HCT116 (cell line): ENCODE results near the gene DBR1. TPM values are rescaled to one million over a fixed set of nuclear protein-coding genes. Genes with fewer than 3 reads are reported as not detected.

Experiments used
- ATAC-seq: fragments of 200-7000 bp; cut with Tn5 transposase; 2 replicates; pipeline ENCODE4 v1.9.1; 2020; ENCODE audit warnings: mild to moderate bottlenecking, moderate library complexity
- BruUV-seq: library from RNA; stranded (reverse); fragments of 400-500 nt; replicated peaks from 2 replicates; lab custom pipeline; 2021; lab: Mats Ljungman, UMichigan
- CTCF ChIA-PET: fragments of 300-600 bp; sonication (Branson Sonifier 250); formaldehyde crosslinking; loops from one replicate; lab custom pipeline; 2021; ENCODE audit warnings: antibody characterized with exemption; lab: Charles Lee
- POLR2A ChIA-PET: fragments of 300-600, 350-600 bp; sonication (Branson Sonifier 250); formaldehyde crosslinking; loops from one replicate; lab custom pipeline; 2021; ENCODE audit warnings: antibody characterized with exemption; lab: Charles Lee
- RAD21 ChIA-PET, 2 experiments: fragments of 300-600 bp; sonication (Branson Sonifier 250); formaldehyde crosslinking; loops; one replicate each; lab custom pipeline; 2023; ENCODE audit warnings: low total read pairs in 2 of 2; ENCODE audit not compliant: uncharacterized antibody in 2 of 2, unreplicated experiment in 2 of 2, low non-redundant PET in 1 of 2; lab: Charles Lee
- DNase-seq: peaks from one replicate; pipeline ENCODE4 v3.0.0-alpha.2; 2010; ENCODE audit warnings: low read depth, low spot score
- H2AFZ ChIP-seq: fragments of 200-600 bp; shearing (Covaris generic), sonication (generic); 2 replicates; pipeline ENCODE4 v1.6.1; 2017; ENCODE audit warnings: low read depth, mixed run types, mixed read lengths, antibody characterized with exemption, low read length; ENCODE audit not compliant: poor library complexity, severe bottlenecking
- H3K27ac ChIP-seq: 2 replicates; pipeline ENCODE4 v1.5.1; 2012; ENCODE audit warnings: low read depth, low read length
- H3K27me3 ChIP-seq: fragments of 200-600 bp; sonication (generic); 2 replicates; pipeline ENCODE4 v1.6.1; 2016; ENCODE audit warnings: mixed run types, low read length, mixed read lengths; ENCODE audit not compliant: insufficient read depth
- H3K36me3 ChIP-seq, 2 experiments: fragments of 200-500 bp in 1 of 2; fragments of 200-600 bp in 1 of 2; sonication (Bioruptor generic) in 1 of 2; sonication (generic) in 1 of 2; 2 replicates each; pipeline versions ENCODE4 v1.5.1 to v1.6.1; 2014 to 2016; ENCODE audit warnings: low read length in 2 of 2, inconsistent platforms in 1 of 2, mixed read lengths in 1 of 2, mixed run types in 1 of 2; ENCODE audit not compliant: insufficient read depth in 2 of 2, control insufficient read depth in 1 of 2
- H3K4me1 ChIP-seq, 2 experiments: fragments of 200-600 bp in 1 of 2; sonication (generic) in 1 of 2; 2 replicates each; pipeline versions ENCODE4 v1.5.1 to v1.6.1; 2012 to 2017; ENCODE audit warnings: low read length in 2 of 2, inconsistent platforms in 1 of 2, mild to moderate bottlenecking in 1 of 2, mixed read lengths in 1 of 2, mixed run types in 1 of 2, moderate library complexity in 1 of 2; ENCODE audit not compliant: insufficient read depth in 2 of 2, control insufficient read depth in 1 of 2
- H3K4me2 ChIP-seq: fragments of 200-600 bp; sonication (generic); 2 replicates; pipeline ENCODE4 v1.6.1; 2017; ENCODE audit warnings: mixed run types, low read length, mixed read lengths
- H3K4me3 ChIP-seq, 2 experiments: fragments of 200-600 bp in 1 of 2; sonication (generic) in 1 of 2; replicated peaks in 1 of 2; 2 replicates each; pipeline ENCODE4 v1.5.1; 2011 to 2016; ENCODE audit warnings: low read length in 2 of 2, control low read depth in 1 of 2, low read depth in 1 of 2, mild to moderate bottlenecking in 1 of 2, mixed read lengths in 1 of 2, mixed run types in 1 of 2
- H3K79me2 ChIP-seq: fragments of 200-600 bp; sonication (generic); 2 replicates; pipeline ENCODE4 v1.6.1; 2017; ENCODE audit warnings: mild to moderate bottlenecking, mixed run types, low read length, moderate library complexity, mixed read lengths; ENCODE audit not compliant: insufficient read depth
- H3K9ac ChIP-seq: fragments of 200-600 bp; sonication (generic); 2 replicates; pipeline ENCODE4 v1.6.1; 2016; ENCODE audit warnings: low read length, mixed read lengths
- H3K9me2 ChIP-seq: fragments of 200-600 bp; sonication (generic), shearing (Covaris generic); 2 replicates; pipeline ENCODE4 v1.6.1; 2017; ENCODE audit warnings: mixed run types, mild to moderate bottlenecking, moderate library complexity; ENCODE audit not compliant: insufficient read depth
- H3K9me3 ChIP-seq, 2 experiments: fragments of 200-500 bp in 1 of 2; fragments of 200-600 bp in 1 of 2; sonication (Bioruptor generic) in 1 of 2; sonication (generic) in 1 of 2; 2 replicates each; pipeline ENCODE4 v1.6.1; 2014 to 2017; ENCODE audit warnings: low read length in 2 of 2, mixed read lengths in 2 of 2, inconsistent platforms in 1 of 2, low read depth in 1 of 2, mild to moderate bottlenecking in 1 of 2, mixed run types in 1 of 2, moderate library complexity in 1 of 2; ENCODE audit not compliant: control insufficient read depth in 1 of 2, insufficient read depth in 1 of 2
- H4K20me1 ChIP-seq: fragments of 200-600 bp; sonication (generic), shearing (Covaris generic); 2 replicates; pipeline ENCODE4 v1.6.1; 2017; ENCODE audit warnings: mixed run types, mild to moderate bottlenecking, moderate library complexity; ENCODE audit not compliant: insufficient read depth
- EGR1 ChIP-seq: IDR thresholded peaks from 2 replicates; pipeline ENCODE4 v1.6.1; 2012; ENCODE audit warnings: low read depth
- EZH2 ChIP-seq: fragments of 200-600 bp; sonication (generic); IDR thresholded peaks from 2 replicates; pipeline ENCODE4 v1.6.1; 2017; ENCODE audit warnings: antibody characterized with exemption, mixed run types
- FOSL1 ChIP-seq: IDR thresholded peaks from 2 replicates; pipeline ENCODE4 v1.6.1; 2012; ENCODE audit warnings: low read depth
- POLR2A ChIP-seq: IDR thresholded peaks from 2 replicates; pipeline ENCODE4 v1.7.0; 2011; ENCODE audit warnings: borderline replicate concordance; ENCODE audit not compliant: insufficient read depth, insufficient read length; ENCODE audit errors: extremely low read depth
- POLR2AphosphoS5 ChIP-seq: IDR thresholded peaks from 2 replicates; pipeline ENCODE4 v1.6.1; 2011; ENCODE audit warnings: mild to moderate bottlenecking, low read depth, low read length, moderate library complexity
- RAD21 ChIP-seq: IDR thresholded peaks from 2 replicates; pipeline ENCODE4 v1.6.1; 2012; ENCODE audit warnings: low read depth, mild to moderate bottlenecking
- SIN3A ChIP-seq: IDR thresholded peaks from 2 replicates; pipeline ENCODE4 v1.6.1; 2012; ENCODE audit warnings: low read depth
- SP1 ChIP-seq: IDR thresholded peaks from 2 replicates; pipeline ENCODE4 v1.6.1; 2012; ENCODE audit warnings: low read depth
- SRF ChIP-seq: IDR thresholded peaks from 2 replicates; pipeline ENCODE4 v1.6.1; 2012; ENCODE audit warnings: low read depth
- TCF7L2 ChIP-seq: IDR thresholded peaks from 2 replicates; pipeline ENCODE4 v1.7.0; 2011; ENCODE audit warnings: borderline replicate concordance, inconsistent platforms; ENCODE audit not compliant: insufficient read depth, insufficient read length; ENCODE audit errors: extremely low read depth
- YY1 ChIP-seq: IDR thresholded peaks from 2 replicates; pipeline ENCODE4 v1.6.1; 2011; ENCODE audit warnings: low read length, low read depth, moderate library complexity, mild to moderate bottlenecking; ENCODE audit not compliant: insufficient replicate concordance; ENCODE audit errors: extremely low read depth
- ZFX ChIP-seq: fragments of 450-650 bp; IDR thresholded peaks from 2 replicates; pipeline ENCODE4 v1.6.1; 2017
- intact Hi-C: fragments of 100-400 bp; cut with micrococcal nuclease; formaldehyde crosslinking; loops from 2 replicates; pipeline ENCODE4 v1.10.0; 2022
- total RNA-seq: library from RNA; stranded (reverse); gene quantifications from one replicate; pipeline ENCODE4 v1.2.1, GENCODE V29; 2021; ENCODE audit not compliant: unreplicated experiment
- TF ChIP-seq, protein P1 (sequence below): IDR thresholded peaks from 2 replicates; pipeline ENCODE4 v1.6.1; 2012; ENCODE audit warnings: low read depth
- TF ChIP-seq, protein P2 (sequence below), 3 experiments: fragments of 200-600 bp in 1 of 3; sonication (generic) in 1 of 3; IDR thresholded peaks in 2 of 3; conservative IDR thresholded peaks in 1 of 3; 2 replicates each; pipeline ENCODE4 v1.5.1; 2012 to 2017; ENCODE audit warnings: low read depth in 2 of 3, low read length in 2 of 3, antibody characterized with exemption in 1 of 3, borderline replicate concordance in 1 of 3, control low read depth in 1 of 3, mild to moderate bottlenecking in 1 of 3, mixed read lengths in 1 of 3, mixed run types in 1 of 3, moderate library complexity in 1 of 3; ENCODE audit not compliant: insufficient read depth in 1 of 3
- TF ChIP-seq, protein P3 (sequence below): IDR thresholded peaks from 2 replicates; pipeline ENCODE4 v1.6.1; 2012
- TF ChIP-seq, protein P4 (sequence below): IDR thresholded peaks from 2 replicates; pipeline ENCODE4 v1.6.1; 2012

DBR1 gene
- total RNA-seq, 1 experiment from 2014 or later, result 21.6 TPM

DNA sequence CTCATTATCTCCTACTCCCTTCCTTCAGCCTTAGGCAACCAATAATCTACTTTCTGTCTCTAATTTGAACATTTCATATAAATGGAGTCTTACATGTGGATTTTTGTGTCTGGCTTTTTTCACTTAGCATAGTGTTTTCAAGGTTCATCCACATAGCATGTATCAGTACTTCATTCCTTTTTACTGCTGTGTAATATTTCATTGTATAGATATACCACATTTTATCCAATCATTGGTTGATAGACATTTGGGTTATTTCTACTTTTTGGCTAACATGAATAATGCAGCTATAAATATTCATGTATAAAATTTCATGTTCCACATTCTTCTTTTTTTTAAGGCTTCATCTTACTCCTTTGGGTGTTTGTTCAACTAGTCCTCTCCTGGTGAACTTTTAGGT, 20.2 kb downstream of the DBR1 start:
- no peaks in the 10 kb centered on the region for H3K36me3 ChIP-seq
- TF ChIP-seq SRF, result no peak
- TF ChIP-seq POLR2A, result no peak
- TF ChIP-seq, protein P1, sequence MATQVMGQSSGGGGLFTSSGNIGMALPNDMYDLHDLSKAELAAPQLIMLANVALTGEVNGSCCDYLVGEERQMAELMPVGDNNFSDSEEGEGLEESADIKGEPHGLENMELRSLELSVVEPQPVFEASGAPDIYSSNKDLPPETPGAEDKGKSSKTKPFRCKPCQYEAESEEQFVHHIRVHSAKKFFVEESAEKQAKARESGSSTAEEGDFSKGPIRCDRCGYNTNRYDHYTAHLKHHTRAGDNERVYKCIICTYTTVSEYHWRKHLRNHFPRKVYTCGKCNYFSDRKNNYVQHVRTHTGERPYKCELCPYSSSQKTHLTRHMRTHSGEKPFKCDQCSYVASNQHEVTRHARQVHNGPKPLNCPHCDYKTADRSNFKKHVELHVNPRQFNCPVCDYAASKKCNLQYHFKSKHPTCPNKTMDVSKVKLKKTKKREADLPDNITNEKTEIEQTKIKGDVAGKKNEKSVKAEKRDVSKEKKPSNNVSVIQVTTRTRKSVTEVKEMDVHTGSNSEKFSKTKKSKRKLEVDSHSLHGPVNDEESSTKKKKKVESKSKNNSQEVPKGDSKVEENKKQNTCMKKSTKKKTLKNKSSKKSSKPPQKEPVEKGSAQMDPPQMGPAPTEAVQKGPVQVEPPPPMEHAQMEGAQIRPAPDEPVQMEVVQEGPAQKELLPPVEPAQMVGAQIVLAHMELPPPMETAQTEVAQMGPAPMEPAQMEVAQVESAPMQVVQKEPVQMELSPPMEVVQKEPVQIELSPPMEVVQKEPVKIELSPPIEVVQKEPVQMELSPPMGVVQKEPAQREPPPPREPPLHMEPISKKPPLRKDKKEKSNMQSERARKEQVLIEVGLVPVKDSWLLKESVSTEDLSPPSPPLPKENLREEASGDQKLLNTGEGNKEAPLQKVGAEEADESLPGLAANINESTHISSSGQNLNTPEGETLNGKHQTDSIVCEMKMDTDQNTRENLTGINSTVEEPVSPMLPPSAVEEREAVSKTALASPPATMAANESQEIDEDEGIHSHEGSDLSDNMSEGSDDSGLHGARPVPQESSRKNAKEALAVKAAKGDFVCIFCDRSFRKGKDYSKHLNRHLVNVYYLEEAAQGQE, result no peak
- no peak for TF ChIP-seq SP1
- TF ChIP-seq POLR2AphosphoS5, result no peak
- TF ChIP-seq ZFX, result no peak
- TF ChIP-seq, protein P2, sequence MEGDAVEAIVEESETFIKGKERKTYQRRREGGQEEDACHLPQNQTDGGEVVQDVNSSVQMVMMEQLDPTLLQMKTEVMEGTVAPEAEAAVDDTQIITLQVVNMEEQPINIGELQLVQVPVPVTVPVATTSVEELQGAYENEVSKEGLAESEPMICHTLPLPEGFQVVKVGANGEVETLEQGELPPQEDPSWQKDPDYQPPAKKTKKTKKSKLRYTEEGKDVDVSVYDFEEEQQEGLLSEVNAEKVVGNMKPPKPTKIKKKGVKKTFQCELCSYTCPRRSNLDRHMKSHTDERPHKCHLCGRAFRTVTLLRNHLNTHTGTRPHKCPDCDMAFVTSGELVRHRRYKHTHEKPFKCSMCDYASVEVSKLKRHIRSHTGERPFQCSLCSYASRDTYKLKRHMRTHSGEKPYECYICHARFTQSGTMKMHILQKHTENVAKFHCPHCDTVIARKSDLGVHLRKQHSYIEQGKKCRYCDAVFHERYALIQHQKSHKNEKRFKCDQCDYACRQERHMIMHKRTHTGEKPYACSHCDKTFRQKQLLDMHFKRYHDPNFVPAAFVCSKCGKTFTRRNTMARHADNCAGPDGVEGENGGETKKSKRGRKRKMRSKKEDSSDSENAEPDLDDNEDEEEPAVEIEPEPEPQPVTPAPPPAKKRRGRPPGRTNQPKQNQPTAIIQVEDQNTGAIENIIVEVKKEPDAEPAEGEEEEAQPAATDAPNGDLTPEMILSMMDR (IDR thresholded peaks at IDR 0.05 in 2 of 3, conservative IDR thresholded peaks at IDR 0.05 in 1 of 3; ENCODE audit: borderline replicate concordance in 1 of 3, insufficient read depth in 1 of 3, low read depth in 2 of 3, low read length in 2 of 3), result no peak
- TF ChIP-seq, protein P3, sequence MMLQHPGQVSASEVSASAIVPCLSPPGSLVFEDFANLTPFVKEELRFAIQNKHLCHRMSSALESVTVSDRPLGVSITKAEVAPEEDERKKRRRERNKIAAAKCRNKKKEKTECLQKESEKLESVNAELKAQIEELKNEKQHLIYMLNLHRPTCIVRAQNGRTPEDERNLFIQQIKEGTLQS, result no peak
- no peak for TF ChIP-seq FOSL1
- TF ChIP-seq, protein P4, sequence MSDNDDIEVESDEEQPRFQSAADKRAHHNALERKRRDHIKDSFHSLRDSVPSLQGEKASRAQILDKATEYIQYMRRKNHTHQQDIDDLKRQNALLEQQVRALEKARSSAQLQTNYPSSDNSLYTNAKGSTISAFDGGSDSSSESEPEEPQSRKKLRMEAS, result no peak
- no peak for TF ChIP-seq EZH2
- TF ChIP-seq SIN3A, result no peak
- no peak for TF ChIP-seq TCF7L2
- no peak for TF ChIP-seq EGR1
- no peak for TF ChIP-seq RAD21
- no peak for TF ChIP-seq YY1
- H3K9ac ChIP-seq, result no peak overlapping the region
- no peak overlapping the region for H3K4me3 ChIP-seq
- no peaks in the 10 kb centered on the region for H3K9me2 ChIP-seq
- no peaks in the 10 kb centered on the region for H3K79me2 ChIP-seq
- no peaks in the 10 kb centered on the region for H4K20me1 ChIP-seq
- no peak overlapping the region for H2AFZ ChIP-seq
- DNase-seq (no peak), ATAC-seq (no peak)
- intact Hi-C loops, result no loop called here
- ChIA-PET POLR2A (no interaction called here), CTCF (no interaction called here), RAD21 (no interaction called here)
- no peaks in the 10 kb centered on the region for H3K27me3 ChIP-seq
- H3K4me2 ChIP-seq, result no peak overlapping the region
- no peak overlapping the region for H3K27ac ChIP-seq
- H3K4me1 ChIP-seq, result no peaks in the 10 kb centered on the region
- no TSS peak for BruUV-seq
- no peaks in the 10 kb centered on the region for H3K9me3 ChIP-seq
